Measurements from ENCODE around the gene BORCS8. TPM values are rescaled to one million over a fixed set of nuclear protein-coding genes. Genes with fewer than 3 reads are reported as not detected.
"Not testable (repeated sequence)": the region's sequence is repeated elsewhere in the genome, so short reads cannot be mapped to it uniquely, and the experiment has no call there.

Gene BORCS8
- total RNA-seq, 2 donors from 2014 or later, result 18.0 to 26.9 TPM

DNA sequence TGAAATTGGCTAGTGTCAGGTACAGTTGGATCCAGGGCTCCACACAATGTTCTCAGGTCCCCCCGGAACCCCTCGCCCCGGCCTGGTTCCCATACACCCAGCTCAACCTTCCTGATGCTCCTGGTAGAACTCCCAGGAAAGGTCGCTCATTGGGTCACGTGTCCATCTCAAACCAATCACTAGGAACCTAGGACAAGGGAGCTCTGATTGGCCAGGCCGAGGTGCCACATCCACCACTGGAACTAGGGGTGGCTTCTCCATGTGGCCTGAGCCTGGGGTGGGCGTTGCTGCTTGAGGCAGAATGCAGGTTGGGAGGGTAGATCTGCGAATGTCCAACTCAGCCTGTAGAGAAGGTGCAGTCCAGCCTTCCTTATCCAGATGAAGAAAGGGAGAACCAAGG is 15.0 kb downstream of the BORCS8 start:
- Histone ChIP-seq H3K4me1 (replicated peaks) (no peaks in the 10 kb centered on the region), H3K9me3 (no peaks in the 10 kb centered on the region), H3K4me3 (no peak overlapping the region), H3K27me3 (replicated peaks; ENCODE audit: insufficient read depth) (no peaks in the 10 kb centered on the region), H3K27ac (no peak overlapping the region), H3K36me3 (peaks cover 0 to 5% of the 10 kb centered on the region in 2 donors)
- WGBS, result 96% methylated on average over 8 of the region's 8 CpGs
- intact Hi-C loops (cut with DNase I), result no loop called here
- TF ChIP-seq POLR2A (IDR thresholded peaks at IDR 0.05) (no peak), POLR2AphosphoS5 (IDR thresholded peaks at IDR 0.05) (no peak)
- TF ChIP-seq, protein P1, sequence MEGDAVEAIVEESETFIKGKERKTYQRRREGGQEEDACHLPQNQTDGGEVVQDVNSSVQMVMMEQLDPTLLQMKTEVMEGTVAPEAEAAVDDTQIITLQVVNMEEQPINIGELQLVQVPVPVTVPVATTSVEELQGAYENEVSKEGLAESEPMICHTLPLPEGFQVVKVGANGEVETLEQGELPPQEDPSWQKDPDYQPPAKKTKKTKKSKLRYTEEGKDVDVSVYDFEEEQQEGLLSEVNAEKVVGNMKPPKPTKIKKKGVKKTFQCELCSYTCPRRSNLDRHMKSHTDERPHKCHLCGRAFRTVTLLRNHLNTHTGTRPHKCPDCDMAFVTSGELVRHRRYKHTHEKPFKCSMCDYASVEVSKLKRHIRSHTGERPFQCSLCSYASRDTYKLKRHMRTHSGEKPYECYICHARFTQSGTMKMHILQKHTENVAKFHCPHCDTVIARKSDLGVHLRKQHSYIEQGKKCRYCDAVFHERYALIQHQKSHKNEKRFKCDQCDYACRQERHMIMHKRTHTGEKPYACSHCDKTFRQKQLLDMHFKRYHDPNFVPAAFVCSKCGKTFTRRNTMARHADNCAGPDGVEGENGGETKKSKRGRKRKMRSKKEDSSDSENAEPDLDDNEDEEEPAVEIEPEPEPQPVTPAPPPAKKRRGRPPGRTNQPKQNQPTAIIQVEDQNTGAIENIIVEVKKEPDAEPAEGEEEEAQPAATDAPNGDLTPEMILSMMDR (IDR thresholded peaks at IDR 0.05), result no peak
- DNase-seq (ENCODE audit: low spot score), result no peak

DNA sequence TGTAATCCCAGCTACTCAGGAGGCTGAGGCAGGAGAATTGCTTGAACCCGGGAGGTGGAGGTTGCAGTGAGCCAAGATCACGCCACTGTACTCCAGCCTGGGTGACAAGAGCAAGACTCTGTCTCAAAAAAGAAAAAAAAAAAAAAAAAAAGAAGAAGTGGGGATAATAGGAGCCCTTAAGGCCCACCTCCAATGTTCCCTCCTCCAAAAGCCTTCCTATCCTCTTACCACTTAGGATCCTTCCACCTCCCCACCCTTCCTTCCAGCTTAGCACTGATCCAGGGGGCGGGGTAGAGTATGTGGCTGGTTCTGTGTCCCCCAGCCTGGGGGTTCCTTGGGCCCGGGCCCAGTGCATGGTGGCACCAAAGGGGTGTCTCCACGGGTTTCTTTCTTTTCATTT is 18.7 kb downstream of the BORCS8 start:
- H3K4me3 ChIP-seq; DNase-seq (ENCODE audit: low spot score); H3K27me3 ChIP-seq (replicated peaks; ENCODE audit: insufficient read depth); H3K27ac ChIP-seq; H3K36me3 ChIP-seq; H3K4me1 ChIP-seq (replicated peaks); H3K9me3 ChIP-seq; intact Hi-C loops (cut with DNase I): not testable (repeated sequence)
- WGBS, result 93% methylated on average over 5 of the region's 5 CpGs

DNA sequence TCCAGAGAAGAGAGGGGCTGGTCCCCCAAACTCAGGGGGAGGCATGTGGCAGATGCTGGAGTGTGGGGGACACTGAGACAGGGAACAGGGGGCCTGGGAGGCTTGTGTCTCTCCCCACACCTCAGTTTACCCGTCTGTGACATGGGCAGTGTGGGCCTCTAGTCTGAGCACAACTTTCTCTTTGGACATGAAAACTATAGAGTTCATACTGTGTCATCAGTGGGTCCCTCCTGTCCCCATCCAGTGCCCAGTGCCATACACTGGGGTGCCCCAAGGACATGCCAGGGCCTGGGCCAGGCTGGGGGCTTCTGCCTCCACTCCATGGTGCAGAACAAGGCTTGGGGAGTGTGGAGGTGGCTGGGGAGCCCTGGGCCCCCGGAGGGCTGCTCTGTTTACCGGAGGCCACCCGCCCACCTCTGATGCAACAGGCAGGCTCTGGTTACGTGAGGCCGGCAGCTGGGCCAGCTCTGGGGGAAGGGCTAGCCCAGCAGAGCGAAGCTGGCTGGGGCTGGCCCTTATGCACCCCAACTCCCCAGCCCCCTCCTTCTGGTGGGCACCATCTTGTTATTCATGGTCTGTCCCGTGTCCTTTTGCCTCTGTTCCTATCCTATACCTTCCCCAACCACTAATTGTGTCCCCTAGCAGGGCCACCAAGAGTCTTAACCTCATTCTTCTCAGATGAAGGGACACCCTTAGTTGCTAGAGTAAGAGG is 20.0 kb downstream of the BORCS8 start:
- H3K27me3 ChIP-seq (replicated peaks; ENCODE audit: insufficient read depth), result no peaks in the 10 kb centered on the region
- no peaks in the 10 kb centered on the region for H3K9me3 ChIP-seq
- WGBS, result 77% methylated on average over 8 of the region's 8 CpGs
- H3K4me1 ChIP-seq (replicated peaks), result no peaks in the 10 kb centered on the region
- no peak overlapping the region for H3K27ac ChIP-seq
- TF ChIP-seq POLR2AphosphoS5 (IDR thresholded peaks at IDR 0.05) (no peak), POLR2A (IDR thresholded peaks at IDR 0.05) (no peak)
- TF ChIP-seq, protein P1 (IDR thresholded peaks at IDR 0.05), result no peak
- no peak for DNase-seq (ENCODE audit: low spot score)
- no peak overlapping the region for H3K4me3 ChIP-seq
- intact Hi-C loops (cut with DNase I), result no loop called here
- no peaks in the 10 kb centered on the region for H3K36me3 ChIP-seq

DNA sequence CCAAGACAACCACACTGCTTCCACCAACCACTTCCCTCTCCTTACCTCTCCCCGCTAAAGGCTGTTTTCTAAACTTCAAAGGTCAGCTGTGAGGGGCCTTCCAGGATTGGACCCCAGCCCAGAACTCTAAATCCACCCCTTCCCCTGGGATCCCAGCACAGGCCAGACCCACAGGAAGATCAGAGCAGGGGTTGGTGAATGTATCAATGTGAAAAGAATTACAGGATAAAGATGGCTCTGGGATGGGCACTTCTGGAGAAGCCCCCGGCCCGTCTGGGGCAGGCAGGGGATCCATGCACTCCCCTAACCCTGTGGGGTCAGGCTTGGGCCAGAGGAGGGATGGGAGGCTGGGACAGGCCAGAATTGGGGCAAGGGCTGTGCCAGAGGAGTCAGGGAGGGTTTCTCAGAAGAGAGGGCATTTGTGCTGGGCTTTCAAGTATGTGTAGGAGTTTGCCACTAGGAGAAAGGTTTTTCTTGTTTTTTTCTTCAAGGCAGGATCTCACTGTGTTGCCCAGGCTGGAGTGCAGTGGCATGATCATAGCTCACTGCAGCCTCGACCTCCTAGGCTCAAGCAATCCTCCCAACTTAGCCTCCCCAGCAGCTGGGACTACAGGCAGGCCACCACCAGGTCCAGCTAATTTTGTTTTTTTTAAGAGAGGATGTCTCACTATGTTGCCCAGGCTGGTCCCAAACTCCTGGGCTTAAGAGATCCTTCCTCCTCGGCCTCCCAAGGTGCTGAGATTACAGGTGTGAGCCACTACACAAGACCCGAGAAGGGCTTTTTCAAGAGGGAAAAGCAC is 20.9 kb downstream of the BORCS8 start:
- no peaks in the 10 kb centered on the region for H3K4me1 ChIP-seq (replicated peaks)
- no peak overlapping the region for H3K27ac ChIP-seq
- H3K27me3 ChIP-seq (replicated peaks; ENCODE audit: insufficient read depth), result no peaks in the 10 kb centered on the region
- intact Hi-C loops (cut with DNase I), result no loop called here
- no peaks in the 10 kb centered on the region for H3K9me3 ChIP-seq
- no peak for TF ChIP-seq POLR2A (IDR thresholded peaks at IDR 0.05)
- TF ChIP-seq POLR2AphosphoS5 (IDR thresholded peaks at IDR 0.05), result no peak
- TF ChIP-seq, protein P1 (IDR thresholded peaks at IDR 0.05), result no peak
- no peaks in the 10 kb centered on the region for H3K36me3 ChIP-seq
- WGBS, result 91% methylated on average over 6 of the region's 6 CpGs
- H3K4me3 ChIP-seq, result no peak overlapping the region
- no peak for DNase-seq (ENCODE audit: low spot score)

DNA sequence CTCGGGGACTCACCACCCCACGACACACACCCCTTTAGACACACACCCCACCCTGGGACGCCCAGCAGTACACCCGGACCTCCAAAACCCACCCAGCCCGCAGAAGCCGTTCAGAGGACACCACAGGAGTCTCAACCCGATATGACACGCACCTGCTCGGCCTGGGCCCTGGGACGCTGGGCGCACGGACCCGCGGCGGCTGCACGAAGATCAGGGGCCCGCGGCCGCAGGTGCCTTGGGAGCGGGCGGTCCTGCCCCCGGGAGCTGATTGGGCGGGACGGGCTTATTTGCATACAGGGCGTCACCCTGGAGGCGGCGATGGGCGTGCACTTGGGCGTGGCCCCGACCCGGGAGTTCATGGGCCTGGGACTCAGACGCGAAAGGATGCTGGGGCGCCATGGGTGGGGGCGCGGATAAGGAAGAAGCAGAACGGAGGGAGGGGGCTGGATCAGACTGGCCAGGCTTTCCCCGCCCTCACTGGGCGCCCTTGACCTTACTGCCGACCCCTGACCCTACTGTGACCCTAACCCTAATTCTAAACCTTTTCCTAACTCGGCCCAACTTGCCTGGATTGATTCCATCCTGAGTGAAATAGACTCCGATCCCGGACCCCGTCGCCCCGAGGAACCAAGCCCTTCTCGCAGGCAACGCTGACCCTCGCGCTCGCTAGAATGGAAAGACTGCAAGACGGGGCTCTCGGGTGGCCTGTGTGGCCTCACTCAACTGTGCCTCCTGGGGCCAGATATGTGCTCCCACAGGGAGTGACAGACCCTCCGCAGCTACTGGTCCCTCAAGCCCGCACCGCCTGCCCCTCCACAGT is 21.7 kb downstream of the BORCS8 start, which contains the start of gene MEF2B:
TSS of gene MEF2B (minus strand) at position 211 of the 820 bp plus-strand sequence. CDS start 19,528 bp downstream, outside the sequence.
- Histone ChIP-seq H3K27me3 (replicated peaks; ENCODE audit: insufficient read depth) (no peaks in the 10 kb centered on the region), H3K4me1 (replicated peaks) (no peaks in the 10 kb centered on the region), H3K27ac (no peak within 1 kb of the TSS), H3K9me3 (no peaks in the 10 kb centered on the region), H3K4me3 (peak within 1 kb of the TSS in 1 of 2 donors; percentile 18), H3K36me3 (no peaks in the 10 kb centered on the region)
- 20% methylated on average over 56 of the region's 56 CpGs for WGBS
- DNase-seq (ENCODE audit: low spot score), result peak; percentile 65
- intact Hi-C loops (cut with DNase I), result no loop called here
- TF ChIP-seq, protein P1 (IDR thresholded peaks at IDR 0.05), result no peak
- TF ChIP-seq POLR2A (IDR thresholded peaks at IDR 0.05) (no peak), POLR2AphosphoS5 (IDR thresholded peaks at IDR 0.05) (no peak)

All from prostate gland (tissue), 2 donors.